HL-60 (cell line): ENCODE data around the gene MELTF.
"Not testable (repeated sequence)": the region's sequence is repeated elsewhere in the genome, so short reads cannot be mapped to it uniquely, and the experiment has no call there.

Source experiments
- DNase-seq, 2 experiments: peaks; one replicate each; pipeline ENCODE4 v3.0.0-alpha.2; 2010 to 2020; ENCODE audit warnings: low read depth in 1 of 2, low spot score in 1 of 2
- H3K27ac ChIP-seq: fragments of 250-450 bp; sonication (Bioruptor Pico); replicated peaks from 2 replicates; pipeline ENCODE4 v1.5.1; 2020; ENCODE audit warnings: mild to moderate bottlenecking, moderate library complexity
- H3K27me3 ChIP-seq: fragments of 250-450 bp; sonication (Bioruptor Pico); 2 replicates; pipeline ENCODE4 v1.5.1; 2021; ENCODE audit warnings: mild to moderate bottlenecking, moderate library complexity; ENCODE audit not compliant: insufficient read depth, poor library complexity, severe bottlenecking
- H3K4me3 ChIP-seq: replicated peaks from 2 replicates; pipeline ENCODE4 v1.5.1; 2011; ENCODE audit warnings: mild to moderate bottlenecking, control low read depth, low read length; ENCODE audit not compliant: insufficient read depth
- GABPA ChIP-seq: IDR thresholded peaks from 2 replicates; pipeline ENCODE4 v1.6.1; 2012; ENCODE audit warnings: low read depth
- POLR2AphosphoS5 ChIP-seq: IDR thresholded peaks from 2 replicates; pipeline ENCODE4 v1.6.1; 2012; ENCODE audit warnings: low read depth
- SPI1 ChIP-seq: IDR thresholded peaks from 2 replicates; pipeline ENCODE4 v1.6.1; 2012; ENCODE audit warnings: low read depth, mild to moderate bottlenecking, borderline replicate concordance
- TF ChIP-seq, protein P1 (sequence below): IDR thresholded peaks from 2 replicates; pipeline ENCODE4 v1.6.1; 2012; ENCODE audit warnings: low read depth; ENCODE audit not compliant: insufficient replicate concordance
- TF ChIP-seq, protein P2 (sequence below): IDR thresholded peaks from one replicate; pipeline ENCODE4 v1.5.1; 2011; ENCODE audit warnings: low read length, control low read depth, inconsistent platforms; ENCODE audit not compliant: insufficient read depth

MELTF gene

DNA sequence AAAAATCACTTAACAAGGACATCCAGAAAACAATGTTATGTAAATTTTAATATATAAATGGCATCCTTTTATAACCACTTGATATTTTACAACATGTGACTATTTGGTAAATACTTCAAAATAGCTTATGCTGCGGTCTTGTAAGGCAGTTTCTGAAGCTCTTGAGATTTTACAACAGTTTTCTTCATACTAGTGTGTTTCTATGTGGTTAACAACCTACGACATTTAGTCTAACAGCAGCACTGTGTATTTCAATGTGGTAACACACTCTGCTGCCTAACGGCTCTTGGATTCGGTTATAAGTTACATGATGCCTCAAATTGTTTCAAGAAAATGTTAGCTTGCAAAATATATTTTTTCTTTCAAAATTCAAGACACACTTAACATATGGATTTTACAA lies 12.9 kb upstream of the MELTF start:
- H3K4me3 ChIP-seq, result no peak overlapping the region
- no peak for DNase-seq
- H3K27ac ChIP-seq, result no peak overlapping the region
- no peaks in the 10 kb centered on the region for H3K27me3 ChIP-seq
- TF ChIP-seq SPI1, result no peak
- no peak for TF ChIP-seq GABPA

DNA sequence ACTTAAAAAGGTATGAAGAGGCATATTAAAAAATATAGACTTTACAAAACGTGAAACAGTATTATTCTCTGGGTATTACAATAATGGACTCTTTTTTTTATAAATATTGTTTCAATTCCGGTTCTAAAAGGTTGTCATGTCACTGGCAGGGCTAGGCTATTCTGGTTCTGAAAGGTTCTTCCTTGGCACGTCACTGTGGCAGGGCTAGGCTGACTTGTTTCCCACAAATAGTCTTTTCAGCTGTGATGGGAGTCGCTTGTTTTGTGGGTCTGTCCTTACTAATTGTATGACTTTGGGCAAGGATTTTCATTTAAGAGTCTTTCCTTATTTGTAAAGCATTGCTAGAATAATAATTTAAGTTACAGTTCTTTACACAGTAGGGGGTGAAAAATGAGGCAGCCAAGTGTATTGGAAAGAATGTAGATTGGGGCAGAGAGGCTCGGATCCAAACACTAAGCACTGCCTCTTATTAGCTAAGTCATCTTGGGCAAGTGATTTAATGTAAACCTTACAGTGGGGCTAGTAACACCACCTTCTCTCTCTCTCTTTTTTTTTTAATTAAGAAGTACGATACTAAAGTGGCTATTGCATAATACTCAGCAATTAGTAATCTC lies 12.4 kb upstream of the MELTF start:
- no peaks in the 10 kb centered on the region for H3K27me3 ChIP-seq
- TF ChIP-seq GABPA (no peak), SPI1 (no peak), POLR2AphosphoS5 (no peak)
- TF ChIP-seq, protein P1, sequence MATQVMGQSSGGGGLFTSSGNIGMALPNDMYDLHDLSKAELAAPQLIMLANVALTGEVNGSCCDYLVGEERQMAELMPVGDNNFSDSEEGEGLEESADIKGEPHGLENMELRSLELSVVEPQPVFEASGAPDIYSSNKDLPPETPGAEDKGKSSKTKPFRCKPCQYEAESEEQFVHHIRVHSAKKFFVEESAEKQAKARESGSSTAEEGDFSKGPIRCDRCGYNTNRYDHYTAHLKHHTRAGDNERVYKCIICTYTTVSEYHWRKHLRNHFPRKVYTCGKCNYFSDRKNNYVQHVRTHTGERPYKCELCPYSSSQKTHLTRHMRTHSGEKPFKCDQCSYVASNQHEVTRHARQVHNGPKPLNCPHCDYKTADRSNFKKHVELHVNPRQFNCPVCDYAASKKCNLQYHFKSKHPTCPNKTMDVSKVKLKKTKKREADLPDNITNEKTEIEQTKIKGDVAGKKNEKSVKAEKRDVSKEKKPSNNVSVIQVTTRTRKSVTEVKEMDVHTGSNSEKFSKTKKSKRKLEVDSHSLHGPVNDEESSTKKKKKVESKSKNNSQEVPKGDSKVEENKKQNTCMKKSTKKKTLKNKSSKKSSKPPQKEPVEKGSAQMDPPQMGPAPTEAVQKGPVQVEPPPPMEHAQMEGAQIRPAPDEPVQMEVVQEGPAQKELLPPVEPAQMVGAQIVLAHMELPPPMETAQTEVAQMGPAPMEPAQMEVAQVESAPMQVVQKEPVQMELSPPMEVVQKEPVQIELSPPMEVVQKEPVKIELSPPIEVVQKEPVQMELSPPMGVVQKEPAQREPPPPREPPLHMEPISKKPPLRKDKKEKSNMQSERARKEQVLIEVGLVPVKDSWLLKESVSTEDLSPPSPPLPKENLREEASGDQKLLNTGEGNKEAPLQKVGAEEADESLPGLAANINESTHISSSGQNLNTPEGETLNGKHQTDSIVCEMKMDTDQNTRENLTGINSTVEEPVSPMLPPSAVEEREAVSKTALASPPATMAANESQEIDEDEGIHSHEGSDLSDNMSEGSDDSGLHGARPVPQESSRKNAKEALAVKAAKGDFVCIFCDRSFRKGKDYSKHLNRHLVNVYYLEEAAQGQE, result no peak
- TF ChIP-seq, protein P2, sequence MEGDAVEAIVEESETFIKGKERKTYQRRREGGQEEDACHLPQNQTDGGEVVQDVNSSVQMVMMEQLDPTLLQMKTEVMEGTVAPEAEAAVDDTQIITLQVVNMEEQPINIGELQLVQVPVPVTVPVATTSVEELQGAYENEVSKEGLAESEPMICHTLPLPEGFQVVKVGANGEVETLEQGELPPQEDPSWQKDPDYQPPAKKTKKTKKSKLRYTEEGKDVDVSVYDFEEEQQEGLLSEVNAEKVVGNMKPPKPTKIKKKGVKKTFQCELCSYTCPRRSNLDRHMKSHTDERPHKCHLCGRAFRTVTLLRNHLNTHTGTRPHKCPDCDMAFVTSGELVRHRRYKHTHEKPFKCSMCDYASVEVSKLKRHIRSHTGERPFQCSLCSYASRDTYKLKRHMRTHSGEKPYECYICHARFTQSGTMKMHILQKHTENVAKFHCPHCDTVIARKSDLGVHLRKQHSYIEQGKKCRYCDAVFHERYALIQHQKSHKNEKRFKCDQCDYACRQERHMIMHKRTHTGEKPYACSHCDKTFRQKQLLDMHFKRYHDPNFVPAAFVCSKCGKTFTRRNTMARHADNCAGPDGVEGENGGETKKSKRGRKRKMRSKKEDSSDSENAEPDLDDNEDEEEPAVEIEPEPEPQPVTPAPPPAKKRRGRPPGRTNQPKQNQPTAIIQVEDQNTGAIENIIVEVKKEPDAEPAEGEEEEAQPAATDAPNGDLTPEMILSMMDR, result no peak
- H3K4me3 ChIP-seq, result no peak overlapping the region
- DNase-seq, result no peak
- H3K27ac ChIP-seq, result no peak overlapping the region

DNA sequence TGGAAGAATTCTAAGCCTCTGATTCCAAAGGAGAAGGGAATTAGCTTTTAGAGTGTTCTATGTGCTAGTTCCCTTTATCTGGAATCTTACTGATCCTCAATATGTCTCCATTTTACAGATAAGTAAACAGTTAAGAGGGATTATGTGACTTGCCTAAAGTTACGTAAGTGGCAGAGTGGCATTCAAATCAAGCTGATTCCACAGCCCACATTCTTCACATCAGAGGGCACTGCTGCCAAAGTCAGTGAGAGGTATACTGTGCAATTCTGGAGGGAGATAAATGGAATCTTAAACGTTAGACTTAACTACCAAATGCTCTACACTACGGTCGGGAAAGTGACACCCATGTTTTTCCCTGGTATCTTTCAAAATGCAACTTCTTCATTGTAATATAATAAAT lies 11.0 kb upstream of the MELTF start:
- Histone ChIP-seq H3K27me3 (no peaks in the 10 kb centered on the region), H3K4me3 (no peak overlapping the region), H3K27ac (no peak overlapping the region)
- TF ChIP-seq SPI1, result no peak
- DNase-seq, result no peak

DNA sequence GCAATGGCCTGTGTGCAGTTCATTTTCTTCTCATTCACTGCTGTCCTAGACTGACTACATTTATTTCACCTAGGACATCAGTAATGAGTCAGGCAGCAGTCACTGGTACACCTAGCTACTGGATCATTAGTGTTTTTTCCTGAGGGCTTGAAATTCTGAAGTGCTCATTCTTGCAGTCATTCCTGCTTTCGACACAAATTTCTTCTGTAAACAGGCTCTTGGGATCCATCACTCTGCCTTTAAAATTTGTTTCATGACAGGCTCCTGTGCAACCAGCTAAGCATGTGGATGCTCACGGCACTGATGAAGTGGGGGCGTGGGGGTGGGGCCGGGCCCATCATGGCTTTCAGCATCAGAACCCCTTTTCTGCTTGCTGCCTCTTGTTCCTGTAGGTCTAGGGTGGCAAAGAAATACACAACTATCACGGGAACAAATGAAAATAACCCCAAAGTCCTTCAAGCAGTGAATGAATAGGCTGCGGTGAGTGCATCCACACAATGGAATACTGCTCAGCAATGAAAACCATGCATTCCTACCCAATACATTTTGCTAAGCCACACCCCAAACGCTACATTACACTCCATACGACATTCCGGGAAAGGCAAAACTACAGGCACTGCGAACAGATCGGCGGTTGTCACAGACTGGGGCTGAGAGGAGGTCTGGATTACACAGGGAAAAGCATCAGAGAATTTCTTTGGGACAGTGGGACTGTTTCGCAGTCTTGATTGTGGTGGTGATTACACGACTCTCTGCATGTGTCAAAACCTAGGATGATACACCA lies 9.3 kb upstream of the MELTF start:
- TF ChIP-seq POLR2AphosphoS5, result no peak
- TF ChIP-seq GABPA, result no peak
- TF ChIP-seq SPI1, result no peak
- TF ChIP-seq, protein P1, result no peak
- TF ChIP-seq, protein P2, result no peak
- H3K4me3 ChIP-seq, result no peak overlapping the region
- H3K27ac ChIP-seq, result no peak overlapping the region
- no peak for DNase-seq
- no peaks in the 10 kb centered on the region for H3K27me3 ChIP-seq

DNA sequence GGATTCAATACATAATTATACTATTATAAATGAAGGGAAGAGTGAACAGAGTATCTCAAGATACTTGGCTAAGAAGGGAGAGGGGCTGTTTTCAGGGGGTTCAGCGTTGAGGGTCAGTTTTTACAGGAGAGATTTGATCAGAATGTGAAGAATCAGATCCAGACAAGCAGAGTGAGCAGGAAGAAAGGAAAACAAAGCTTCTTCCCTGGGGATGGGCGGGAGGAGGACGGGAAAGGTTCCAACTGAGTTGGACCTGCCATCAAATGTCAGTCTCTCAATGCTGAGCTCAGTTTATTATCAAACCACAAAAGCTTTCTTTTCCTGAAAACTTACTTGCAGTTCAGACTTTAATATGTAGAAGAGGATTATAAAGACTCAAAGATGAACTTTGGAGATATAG lies 6.0 kb upstream of the MELTF start:
- DNase-seq, result no peak
- Histone ChIP-seq H3K27me3 (no peaks in the 10 kb centered on the region), H3K4me3 (no peak overlapping the region), H3K27ac (no peak overlapping the region)
- TF ChIP-seq, protein P1, result no peak
- TF ChIP-seq POLR2AphosphoS5 (no peak), GABPA (no peak), SPI1 (no peak)
- TF ChIP-seq, protein P2, result no peak

DNA sequence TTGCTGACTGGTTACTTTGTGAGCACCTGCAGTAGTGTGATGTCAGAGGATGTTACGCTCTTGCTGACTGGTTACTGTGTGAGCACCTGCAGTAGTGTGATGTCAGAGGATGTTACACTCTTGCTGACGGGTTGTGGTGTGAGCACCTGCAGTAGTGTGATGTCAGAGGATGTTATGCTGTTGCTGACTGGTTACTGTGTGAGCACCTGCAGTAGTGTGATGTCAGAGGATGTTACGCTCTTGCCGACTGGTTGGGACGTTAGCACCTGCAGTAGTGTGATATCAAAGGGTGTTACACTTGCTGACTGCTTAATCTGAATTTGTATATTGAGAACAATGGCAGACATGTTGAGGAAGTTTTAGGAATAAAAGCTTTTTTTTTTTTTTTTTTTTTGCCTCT lies 5.2 kb upstream of the MELTF start:
- not testable (repeated sequence) for H3K4me3 ChIP-seq

More for the DNA sequence above, 5.2 kb upstream of the MELTF start:
- H3K27ac ChIP-seq, H3K27me3 ChIP-seq, DNase-seq: not testable (repeated sequence)
